GM23248 (cell line): Measurements from ENCODE around the gene TEKT3.

Source experiments
- EZH2 ChIP-seq: fragments of 200-600 bp; sonication (generic); IDR thresholded peaks from 2 replicates; pipeline ENCODE4 v1.6.1; 2018; ENCODE audit warnings: antibody characterized with exemption, mild to moderate bottlenecking; ENCODE audit not compliant: insufficient read depth, poor library complexity, severe bottlenecking
- EZH2phosphoT487 ChIP-seq: fragments of 200-600 bp; sonication (generic); IDR thresholded peaks from 2 replicates; pipeline ENCODE4 v1.6.1; 2018; ENCODE audit warnings: antibody characterized with exemption, moderate library complexity, mild to moderate bottlenecking, low read depth; ENCODE audit not compliant: insufficient read depth

DNA sequence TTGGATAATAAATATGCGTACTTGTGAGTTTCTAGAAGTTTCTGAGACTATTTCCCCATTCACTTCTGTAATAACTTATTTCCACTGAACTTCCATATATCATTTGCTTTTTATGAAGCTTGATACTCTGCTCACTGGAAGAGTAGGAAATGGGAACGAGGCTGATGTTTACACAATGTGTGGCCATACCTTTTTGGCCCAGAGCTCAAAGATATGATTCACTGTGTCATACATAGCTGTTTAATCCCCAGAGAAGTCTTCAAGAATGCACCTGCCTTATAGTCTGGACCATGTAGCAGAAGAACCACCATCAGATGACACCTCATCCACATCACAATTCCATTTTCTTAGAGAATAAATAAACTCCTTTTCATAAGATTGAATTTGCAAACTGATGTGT lies 40.3 kb upstream of the TEKT3 start:
- no peak for TF ChIP-seq EZH2
- no peak for TF ChIP-seq EZH2phosphoT487
